D721Med (cell line): Measurements from ENCODE around the gene PCDHGA12.
"Not testable (repeated sequence)": the region's sequence is repeated elsewhere in the genome, so short reads cannot be mapped to it uniquely, and the experiment has no call there.

Experiments
- DNase-seq: peaks from one replicate; pipeline ENCODE4 v3.0.0; 2011; ENCODE audit warnings: low spot score; ENCODE audit not compliant: insufficient read length
- FAIRE-seq: peaks from 2 replicates; lab custom pipeline; 2011; peaks lifted over from hg19 to GRCh38; lab: Jason Lieb, UNC
- TF ChIP-seq, protein P1 (sequence below): IDR thresholded peaks from 2 replicates; pipeline ENCODE4 v1.5.1; 2012; ENCODE audit warnings: mild to moderate bottlenecking, control low read depth; ENCODE audit not compliant: insufficient read depth; ENCODE audit errors: missing control alignments

PCDHGA12 gene

GRCh38 chr5:141430332-141431113 lies at the start of gene PCDHGA12:
Gene PCDHGA12 (plus strand): TSS chr5:141430507. CDS start chr5:141430760, 253 bp downstream.
- DNase-seq, result no peak
- TF ChIP-seq, protein P1, sequence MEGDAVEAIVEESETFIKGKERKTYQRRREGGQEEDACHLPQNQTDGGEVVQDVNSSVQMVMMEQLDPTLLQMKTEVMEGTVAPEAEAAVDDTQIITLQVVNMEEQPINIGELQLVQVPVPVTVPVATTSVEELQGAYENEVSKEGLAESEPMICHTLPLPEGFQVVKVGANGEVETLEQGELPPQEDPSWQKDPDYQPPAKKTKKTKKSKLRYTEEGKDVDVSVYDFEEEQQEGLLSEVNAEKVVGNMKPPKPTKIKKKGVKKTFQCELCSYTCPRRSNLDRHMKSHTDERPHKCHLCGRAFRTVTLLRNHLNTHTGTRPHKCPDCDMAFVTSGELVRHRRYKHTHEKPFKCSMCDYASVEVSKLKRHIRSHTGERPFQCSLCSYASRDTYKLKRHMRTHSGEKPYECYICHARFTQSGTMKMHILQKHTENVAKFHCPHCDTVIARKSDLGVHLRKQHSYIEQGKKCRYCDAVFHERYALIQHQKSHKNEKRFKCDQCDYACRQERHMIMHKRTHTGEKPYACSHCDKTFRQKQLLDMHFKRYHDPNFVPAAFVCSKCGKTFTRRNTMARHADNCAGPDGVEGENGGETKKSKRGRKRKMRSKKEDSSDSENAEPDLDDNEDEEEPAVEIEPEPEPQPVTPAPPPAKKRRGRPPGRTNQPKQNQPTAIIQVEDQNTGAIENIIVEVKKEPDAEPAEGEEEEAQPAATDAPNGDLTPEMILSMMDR, result no peak
- FAIRE-seq, result no peak

DNA sequence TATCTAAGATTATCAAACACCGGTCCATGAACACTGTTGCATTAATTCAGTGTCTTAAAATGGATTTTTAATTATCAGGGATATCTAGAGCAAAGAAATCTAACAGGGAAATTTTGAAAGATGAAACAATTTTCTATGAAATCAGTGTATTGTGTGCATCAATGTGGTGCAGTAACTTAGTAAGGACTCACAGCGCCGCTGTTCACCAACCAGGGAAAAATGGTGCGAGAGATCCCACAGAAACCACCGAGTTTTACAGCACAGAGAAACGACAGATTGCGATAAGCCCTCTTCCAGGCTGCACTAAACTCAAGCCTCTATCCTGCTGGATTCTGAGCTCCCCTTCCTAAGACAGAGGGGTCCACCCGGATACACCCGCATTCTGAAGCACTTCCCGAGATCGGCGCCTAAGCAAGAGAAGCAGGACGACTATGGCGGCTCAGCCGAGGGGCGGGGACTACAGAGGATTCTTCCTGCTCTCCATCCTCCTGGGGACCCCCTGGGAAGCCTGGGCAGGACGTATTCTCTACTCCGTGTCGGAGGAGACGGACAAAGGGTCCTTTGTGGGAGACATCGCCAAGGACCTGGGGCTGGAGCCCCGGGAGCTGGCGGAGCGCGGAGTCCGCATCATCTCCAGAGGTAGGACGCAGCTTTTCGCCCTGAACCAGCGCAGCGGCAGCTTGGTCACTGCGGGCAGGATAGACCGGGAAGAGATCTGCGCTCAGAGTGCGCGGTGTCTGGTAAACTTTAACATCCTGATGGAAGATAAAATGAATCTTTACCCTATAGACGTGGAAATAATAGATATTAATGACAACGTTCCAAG lies 47.6 kb upstream of the PCDHGA12 start, which contains the start of gene PCDHGA7:
TSS of gene PCDHGA7 (plus strand) at position 274 of the 826 bp plus-strand sequence. CDS start at position 432, 158 bp downstream.
- no peak for DNase-seq
- FAIRE-seq, result no peak

DNA sequence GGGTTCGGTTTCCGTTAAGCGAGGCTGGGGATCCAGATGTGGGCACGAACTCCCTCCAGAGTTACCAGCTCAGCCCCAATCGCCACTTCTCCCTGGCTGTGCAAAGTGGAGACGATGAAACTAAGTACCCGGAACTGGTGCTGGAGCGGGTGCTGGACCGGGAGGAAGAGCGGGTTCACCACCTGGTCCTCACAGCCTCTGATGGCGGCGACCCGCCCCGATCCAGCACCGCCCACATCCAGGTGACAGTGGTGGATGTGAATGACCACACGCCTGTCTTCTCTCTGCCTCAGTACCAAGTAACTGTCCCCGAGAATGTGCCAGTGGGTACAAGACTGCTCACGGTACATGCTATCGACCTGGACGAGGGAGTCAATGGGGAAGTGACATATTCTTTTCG lies 47.0 kb upstream of the PCDHGA12 start:
- no peak for FAIRE-seq
- no peak for DNase-seq
- TF ChIP-seq, protein P1, result no peak

More for the DNA sequence above, 47.6 kb upstream of the PCDHGA12 start, which contains the start of gene PCDHGA7:
- TF ChIP-seq, protein P1, result no peak

GRCh38 chr5:141384471-141385267 lies 45.6 kb upstream of the PCDHGA12 start:
- TF ChIP-seq, protein P1, result no peak
- FAIRE-seq (no peak), DNase-seq (no peak)

- not testable (repeated sequence) for FAIRE-seq, DNase-seq
Observed at GRCh38 chr5:141387557-141388311, 42.6 kb upstream of the PCDHGA12 start, which contains the start of gene PCDHGB4. Gene PCDHGB4 (plus strand): TSS chr5:141387698. CDS start chr5:141387885, 187 bp downstream.

DNA sequence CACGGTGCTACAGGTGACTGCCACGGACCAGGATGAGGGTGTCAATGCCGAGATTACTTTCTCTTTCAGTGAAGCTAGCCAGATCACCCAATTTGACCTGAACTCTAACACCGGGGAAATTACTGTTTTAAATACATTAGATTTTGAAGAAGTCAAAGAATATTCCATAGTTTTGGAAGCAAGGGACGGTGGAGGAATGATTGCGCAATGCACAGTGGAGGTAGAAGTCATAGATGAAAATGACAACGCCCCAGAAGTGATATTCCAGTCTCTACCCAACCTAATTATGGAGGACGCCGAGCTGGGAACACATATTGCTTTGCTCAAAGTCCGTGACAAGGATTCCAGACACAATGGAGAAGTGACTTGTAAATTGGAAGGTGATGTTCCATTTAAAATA lies 41.6 kb upstream of the PCDHGA12 start:
- FAIRE-seq, result no peak
- DNase-seq, result no peak
- TF ChIP-seq, protein P1, result no peak
